Measurements from ENCODE around the gene ADCY3. TPM values are rescaled to one million over a fixed set of nuclear protein-coding genes. Genes with fewer than 3 reads are reported as not detected.
A peak's percentile ranks its signal among the peaks of the same experiment; 100 is the strongest.

ADCY3 gene
- total and polyA plus RNA-seq, 2 of the 4 experiments (the other 2 are of a cell fraction) = 17.4 to 46.1 TPM

- no peaks in the 10 kb centered on the region for H3K27me3 ChIP-seq (ENCODE audit: control insufficient read depth, insufficient read depth, low read length)
- in situ Hi-C loops (cut with MboI; ENCODE audit: low sequenced_read_pairs) (no loop called here), dilution Hi-C loops (cut with HindIII; ENCODE audit: low sequenced_read_pairs, unreplicated experiment) (no loop called here), intact Hi-C loops (cut with micrococcal nuclease) (no loop called here)
- H2BK20ac ChIP-seq (ENCODE audit: low read depth, low read length) = no peak overlapping the region
- H3K9me3 ChIP-seq (ENCODE audit: control insufficient read depth, insufficient read depth, low read length) = peaks cover 5% of the 10 kb centered on the region
- ATAC-seq (ENCODE audit: low read depth) (no peak), DNase-seq (peak; percentile 56)
- H4K5ac ChIP-seq (ENCODE audit: low read depth, low read length) = no peak overlapping the region
- WGBS, 2 experiments (ENCODE audit: extremely low coverage in 2 of 2, insufficient read length in 1 of 2) = 71% methylated on average over 4 of the region's 5 CpGs; no CpG with 5 or more reads in 1 of the 2 experiments
- no peak overlapping the region for H3K9ac ChIP-seq (ENCODE audit: low read depth, low read length)
- no peak overlapping the region for H2BK120ac ChIP-seq (ENCODE audit: low read depth, low read length)
- H2AK9ac ChIP-seq (replicated peaks; ENCODE audit: low read depth, low read length, poor library complexity) = no peak overlapping the region
- H3K79me1 ChIP-seq (ENCODE audit: low read depth in 1 of 2, low read length in 2 of 2) = peaks cover 15 to 59% of the 10 kb centered on the region in 2 experiments; a peak in 3 of 4 replicates
- peaks cover 18% of the 10 kb centered on the region for H3K9me1 ChIP-seq (ENCODE audit: insufficient read depth, low read length)
- H3K4ac ChIP-seq (ENCODE audit: low read depth, low read length) = no peak overlapping the region
- H3K4me1 ChIP-seq (ENCODE audit: control insufficient read depth, insufficient read depth, low read length) = peaks cover 12% of the 10 kb centered on the region
- no TSS peak for BruUV-seq (replicated peaks)
- no peak overlapping the region for H2BK5ac ChIP-seq (ENCODE audit: low read depth, low read length, poor library complexity, severe bottlenecking)
- no peak overlapping the region for H4K8ac ChIP-seq (ENCODE audit: low read depth in 2 of 2, low read length in 2 of 2)
- no peak overlapping the region for H4K91ac ChIP-seq (ENCODE audit: insufficient read depth, low read depth, low read length)
- no peak overlapping the region for H2AFZ ChIP-seq (replicated peaks; ENCODE audit: low read length, poor library complexity)
- POLR2A ChIA-PET (ENCODE audit: unreplicated experiment) = no interaction called here
- no peak overlapping the region for H3K14ac ChIP-seq (replicated peaks; ENCODE audit: low read depth, low read length)
- H3K23ac ChIP-seq (ENCODE audit: low read depth, low read length) = 0 out of 2 replicates have a peak overlapping the region, but pooled peaks have one; percentile 20
- no peak overlapping the region for H3K27ac ChIP-seq (ENCODE audit: insufficient read depth, low read length)
- TF ChIP-seq MAZ (IDR thresholded peaks at IDR 0.05; ENCODE audit: borderline replicate concordance, low read depth, low read length) = no peak
- TF ChIP-seq MAFK (IDR thresholded peaks at IDR 0.05; ENCODE audit: low read depth, low read length) = no peak
- TF ChIP-seq CTCF (conservative IDR thresholded peaks at IDR 0.05; ENCODE audit: low read depth, low read length) = no peak
- TF ChIP-seq NFE2L2 (IDR thresholded peaks at IDR 0.05; ENCODE audit: low read depth, low read length) = no peak
- CTCF ChIA-PET = no interaction called here
- H2AK5ac ChIP-seq (ENCODE audit: low read depth, low read length) = no peak overlapping the region
- no peak overlapping the region for H3K56ac ChIP-seq (ENCODE audit: extremely low read depth, insufficient read depth, low read length)
- H3K4me3 ChIP-seq (ENCODE audit: insufficient read depth, low read depth, low read length) = no peak overlapping the region
- H3K36me3 ChIP-seq (ENCODE audit: control insufficient read depth, insufficient read depth, low read length) = peaks cover 3% of the 10 kb centered on the region; the same call in 1 of the 2 replicates
- H4K20me1 ChIP-seq (ENCODE audit: insufficient read depth, low read length) = peaks cover 15% of the 10 kb centered on the region
- H2BK15ac ChIP-seq (ENCODE audit: low read depth, low read length) = no peak overlapping the region
- H3K4me2 ChIP-seq (ENCODE audit: low read depth, low read length) = no peak overlapping the region
- no peak overlapping the region for H3K18ac ChIP-seq (ENCODE audit: low read depth, low read length)
These were observed 10.4 kb downstream of the ADCY3 start for GRCh38 chr2:24909555-24910177.

Measured in IMR-90 (cell line).